ENCODE results near the gene PECR. TPM values are rescaled to one million over a fixed set of nuclear protein-coding genes. Genes with fewer than 3 reads are reported as not detected.

Gene PECR
- total RNA-seq, 1 experiment from 2014 or later = 13.9 TPM

DNA sequence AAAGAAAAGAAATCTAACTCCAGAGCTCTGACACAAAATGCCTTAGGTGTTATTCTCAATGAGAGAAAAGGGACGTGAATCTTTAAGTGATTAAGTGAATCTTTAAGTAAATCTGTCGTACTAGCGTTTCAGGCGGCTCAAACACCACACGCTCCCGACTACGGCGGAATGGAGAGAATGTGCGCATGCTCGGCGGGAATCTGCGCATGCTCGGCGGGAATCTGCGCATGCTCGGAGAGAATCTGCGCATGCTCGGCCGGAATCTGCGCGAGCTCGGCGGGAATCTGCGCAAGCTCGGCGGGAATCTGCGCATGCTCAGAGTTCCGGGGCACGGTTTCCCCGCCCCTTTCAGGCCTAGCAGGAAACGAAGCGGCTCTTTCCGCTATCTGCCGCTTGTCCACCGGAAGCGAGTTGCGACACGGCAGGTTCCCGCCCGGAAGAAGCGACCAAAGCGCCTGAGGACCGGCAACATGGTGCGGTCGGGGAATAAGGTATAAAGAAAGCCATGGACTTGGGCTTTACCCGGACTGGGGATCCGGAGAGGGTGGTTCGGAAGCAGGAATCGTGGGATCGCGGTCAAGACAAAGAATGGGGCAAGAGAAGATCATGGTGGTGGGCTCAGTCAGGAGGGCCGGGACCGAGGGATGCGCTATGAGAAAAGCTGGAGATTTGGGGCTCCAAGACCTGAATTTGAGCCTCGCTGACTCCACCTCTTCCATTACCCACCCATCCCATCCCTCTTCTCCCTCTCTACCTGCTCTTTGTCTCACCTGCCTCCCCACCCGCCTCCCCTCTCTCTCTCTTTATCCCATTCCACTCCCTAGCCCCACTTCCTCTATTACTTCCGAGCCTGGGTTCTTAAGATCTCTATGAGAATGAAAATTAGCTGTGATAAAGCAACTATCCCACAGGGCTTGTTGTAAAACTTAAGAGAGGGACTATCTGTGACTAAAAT, 27.6 kb upstream of the PECR start, which contains the start of gene XRCC5 (continued):
- TF ChIP-seq FOXP1 (CRISPR knock-in tag; IDR thresholded peaks at IDR 0.05; ENCODE audit: borderline replicate concordance) (peak; percentile 78), ETV6 (CRISPR knock-in tag; IDR thresholded peaks at IDR 0.05) (peak; percentile 99), TEAD1 (CRISPR knock-in tag; IDR thresholded peaks at IDR 0.05) (peak; percentile 87), MYBL2 (CRISPR knock-in tag; IDR thresholded peaks at IDR 0.05) (peak; percentile 80), SMAD3 (CRISPR knock-in tag; IDR thresholded peaks at IDR 0.05; ENCODE audit: borderline replicate concordance) (peak; percentile 76; the same call in 1 of the 2 replicates), JUN (CRISPR knock-in tag; IDR thresholded peaks at IDR 0.05) (no peak), KAT7 (CRISPR knock-in tag; IDR thresholded peaks at IDR 0.05; ENCODE audit: borderline replicate concordance) (no peak), TP53 (CRISPR knock-in tag; IDR thresholded peaks at IDR 0.05) (peak; percentile 53; the same call in 1 of the 2 replicates), ZNF263 (CRISPR knock-in tag; IDR thresholded peaks at IDR 0.05; ENCODE audit: low read depth) (no peak)
- TF ChIP-seq, protein P1, sequence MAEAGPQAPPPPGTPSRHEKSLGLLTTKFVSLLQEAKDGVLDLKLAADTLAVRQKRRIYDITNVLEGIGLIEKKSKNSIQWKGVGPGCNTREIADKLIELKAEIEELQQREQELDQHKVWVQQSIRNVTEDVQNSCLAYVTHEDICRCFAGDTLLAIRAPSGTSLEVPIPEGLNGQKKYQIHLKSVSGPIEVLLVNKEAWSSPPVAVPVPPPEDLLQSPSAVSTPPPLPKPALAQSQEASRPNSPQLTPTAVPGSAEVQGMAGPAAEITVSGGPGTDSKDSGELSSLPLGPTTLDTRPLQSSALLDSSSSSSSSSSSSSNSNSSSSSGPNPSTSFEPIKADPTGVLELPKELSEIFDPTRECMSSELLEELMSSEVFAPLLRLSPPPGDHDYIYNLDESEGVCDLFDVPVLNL (CRISPR knock-in tag; IDR thresholded peaks at IDR 0.05; ENCODE audit: borderline replicate concordance, low read depth) = peak; percentile 54; the same call in 1 of the 2 replicates
- TF ChIP-seq, protein P2, sequence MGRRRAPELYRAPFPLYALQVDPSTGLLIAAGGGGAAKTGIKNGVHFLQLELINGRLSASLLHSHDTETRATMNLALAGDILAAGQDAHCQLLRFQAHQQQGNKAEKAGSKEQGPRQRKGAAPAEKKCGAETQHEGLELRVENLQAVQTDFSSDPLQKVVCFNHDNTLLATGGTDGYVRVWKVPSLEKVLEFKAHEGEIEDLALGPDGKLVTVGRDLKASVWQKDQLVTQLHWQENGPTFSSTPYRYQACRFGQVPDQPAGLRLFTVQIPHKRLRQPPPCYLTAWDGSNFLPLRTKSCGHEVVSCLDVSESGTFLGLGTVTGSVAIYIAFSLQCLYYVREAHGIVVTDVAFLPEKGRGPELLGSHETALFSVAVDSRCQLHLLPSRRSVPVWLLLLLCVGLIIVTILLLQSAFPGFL (CRISPR knock-in tag; IDR thresholded peaks at IDR 0.05; ENCODE audit: borderline replicate concordance) = no peak
- TF ChIP-seq, protein P3, sequence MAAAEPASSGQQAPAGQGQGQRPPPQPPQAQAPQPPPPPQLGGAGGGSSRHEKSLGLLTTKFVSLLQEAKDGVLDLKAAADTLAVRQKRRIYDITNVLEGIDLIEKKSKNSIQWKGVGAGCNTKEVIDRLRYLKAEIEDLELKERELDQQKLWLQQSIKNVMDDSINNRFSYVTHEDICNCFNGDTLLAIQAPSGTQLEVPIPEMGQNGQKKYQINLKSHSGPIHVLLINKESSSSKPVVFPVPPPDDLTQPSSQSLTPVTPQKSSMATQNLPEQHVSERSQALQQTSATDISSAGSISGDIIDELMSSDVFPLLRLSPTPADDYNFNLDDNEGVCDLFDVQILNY (CRISPR knock-in tag; IDR thresholded peaks at IDR 0.05) = peak; percentile 95
- TF ChIP-seq, protein P4, sequence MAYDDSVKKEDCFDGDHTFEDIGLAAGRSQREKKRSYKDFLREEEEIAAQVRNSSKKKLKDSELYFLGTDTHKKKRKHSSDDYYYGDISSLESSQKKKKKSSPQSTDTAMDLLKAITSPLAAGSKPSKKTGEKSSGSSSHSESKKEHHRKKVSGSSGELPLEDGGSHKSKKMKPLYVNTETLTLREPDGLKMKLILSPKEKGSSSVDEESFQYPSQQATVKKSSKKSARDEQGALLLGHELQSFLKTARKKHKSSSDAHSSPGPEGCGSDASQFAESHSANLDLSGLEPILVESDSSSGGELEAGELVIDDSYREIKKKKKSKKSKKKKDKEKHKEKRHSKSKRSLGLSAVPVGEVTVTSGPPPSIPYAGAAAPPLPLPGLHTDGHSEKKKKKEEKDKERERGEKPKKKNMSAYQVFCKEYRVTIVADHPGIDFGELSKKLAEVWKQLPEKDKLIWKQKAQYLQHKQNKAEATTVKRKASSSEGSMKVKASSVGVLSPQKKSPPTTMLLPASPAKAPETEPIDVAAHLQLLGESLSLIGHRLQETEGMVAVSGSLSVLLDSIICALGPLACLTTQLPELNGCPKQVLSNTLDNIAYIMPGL (CRISPR knock-in tag; IDR thresholded peaks at IDR 0.05) = no peak
- TF ChIP-seq, protein P5, sequence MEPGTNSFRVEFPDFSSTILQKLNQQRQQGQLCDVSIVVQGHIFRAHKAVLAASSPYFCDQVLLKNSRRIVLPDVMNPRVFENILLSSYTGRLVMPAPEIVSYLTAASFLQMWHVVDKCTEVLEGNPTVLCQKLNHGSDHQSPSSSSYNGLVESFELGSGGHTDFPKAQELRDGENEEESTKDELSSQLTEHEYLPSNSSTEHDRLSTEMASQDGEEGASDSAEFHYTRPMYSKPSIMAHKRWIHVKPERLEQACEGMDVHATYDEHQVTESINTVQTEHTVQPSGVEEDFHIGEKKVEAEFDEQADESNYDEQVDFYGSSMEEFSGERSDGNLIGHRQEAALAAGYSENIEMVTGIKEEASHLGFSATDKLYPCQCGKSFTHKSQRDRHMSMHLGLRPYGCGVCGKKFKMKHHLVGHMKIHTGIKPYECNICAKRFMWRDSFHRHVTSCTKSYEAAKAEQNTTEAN (CRISPR knock-in tag; IDR thresholded peaks at IDR 0.05) = peak; percentile 83; the same call in 1 of the 2 replicates
- TF ChIP-seq, protein P6, sequence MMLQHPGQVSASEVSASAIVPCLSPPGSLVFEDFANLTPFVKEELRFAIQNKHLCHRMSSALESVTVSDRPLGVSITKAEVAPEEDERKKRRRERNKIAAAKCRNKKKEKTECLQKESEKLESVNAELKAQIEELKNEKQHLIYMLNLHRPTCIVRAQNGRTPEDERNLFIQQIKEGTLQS (CRISPR knock-in tag; conservative IDR thresholded peaks at IDR 0.05) = 0 out of 2 replicates have a peak, but pooled peaks have one; percentile 35
- TF ChIP-seq, protein P7, sequence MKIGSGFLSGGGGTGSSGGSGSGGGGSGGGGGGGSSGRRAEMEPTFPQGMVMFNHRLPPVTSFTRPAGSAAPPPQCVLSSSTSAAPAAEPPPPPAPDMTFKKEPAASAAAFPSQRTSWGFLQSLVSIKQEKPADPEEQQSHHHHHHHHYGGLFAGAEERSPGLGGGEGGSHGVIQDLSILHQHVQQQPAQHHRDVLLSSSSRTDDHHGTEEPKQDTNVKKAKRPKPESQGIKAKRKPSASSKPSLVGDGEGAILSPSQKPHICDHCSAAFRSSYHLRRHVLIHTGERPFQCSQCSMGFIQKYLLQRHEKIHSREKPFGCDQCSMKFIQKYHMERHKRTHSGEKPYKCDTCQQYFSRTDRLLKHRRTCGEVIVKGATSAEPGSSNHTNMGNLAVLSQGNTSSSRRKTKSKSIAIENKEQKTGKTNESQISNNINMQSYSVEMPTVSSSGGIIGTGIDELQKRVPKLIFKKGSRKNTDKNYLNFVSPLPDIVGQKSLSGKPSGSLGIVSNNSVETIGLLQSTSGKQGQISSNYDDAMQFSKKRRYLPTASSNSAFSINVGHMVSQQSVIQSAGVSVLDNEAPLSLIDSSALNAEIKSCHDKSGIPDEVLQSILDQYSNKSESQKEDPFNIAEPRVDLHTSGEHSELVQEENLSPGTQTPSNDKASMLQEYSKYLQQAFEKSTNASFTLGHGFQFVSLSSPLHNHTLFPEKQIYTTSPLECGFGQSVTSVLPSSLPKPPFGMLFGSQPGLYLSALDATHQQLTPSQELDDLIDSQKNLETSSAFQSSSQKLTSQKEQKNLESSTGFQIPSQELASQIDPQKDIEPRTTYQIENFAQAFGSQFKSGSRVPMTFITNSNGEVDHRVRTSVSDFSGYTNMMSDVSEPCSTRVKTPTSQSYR (CRISPR knock-in tag; IDR thresholded peaks at IDR 0.05) = peak; percentile 16; the same call in 1 of the 2 replicates
- TF ChIP-seq, protein P8, sequence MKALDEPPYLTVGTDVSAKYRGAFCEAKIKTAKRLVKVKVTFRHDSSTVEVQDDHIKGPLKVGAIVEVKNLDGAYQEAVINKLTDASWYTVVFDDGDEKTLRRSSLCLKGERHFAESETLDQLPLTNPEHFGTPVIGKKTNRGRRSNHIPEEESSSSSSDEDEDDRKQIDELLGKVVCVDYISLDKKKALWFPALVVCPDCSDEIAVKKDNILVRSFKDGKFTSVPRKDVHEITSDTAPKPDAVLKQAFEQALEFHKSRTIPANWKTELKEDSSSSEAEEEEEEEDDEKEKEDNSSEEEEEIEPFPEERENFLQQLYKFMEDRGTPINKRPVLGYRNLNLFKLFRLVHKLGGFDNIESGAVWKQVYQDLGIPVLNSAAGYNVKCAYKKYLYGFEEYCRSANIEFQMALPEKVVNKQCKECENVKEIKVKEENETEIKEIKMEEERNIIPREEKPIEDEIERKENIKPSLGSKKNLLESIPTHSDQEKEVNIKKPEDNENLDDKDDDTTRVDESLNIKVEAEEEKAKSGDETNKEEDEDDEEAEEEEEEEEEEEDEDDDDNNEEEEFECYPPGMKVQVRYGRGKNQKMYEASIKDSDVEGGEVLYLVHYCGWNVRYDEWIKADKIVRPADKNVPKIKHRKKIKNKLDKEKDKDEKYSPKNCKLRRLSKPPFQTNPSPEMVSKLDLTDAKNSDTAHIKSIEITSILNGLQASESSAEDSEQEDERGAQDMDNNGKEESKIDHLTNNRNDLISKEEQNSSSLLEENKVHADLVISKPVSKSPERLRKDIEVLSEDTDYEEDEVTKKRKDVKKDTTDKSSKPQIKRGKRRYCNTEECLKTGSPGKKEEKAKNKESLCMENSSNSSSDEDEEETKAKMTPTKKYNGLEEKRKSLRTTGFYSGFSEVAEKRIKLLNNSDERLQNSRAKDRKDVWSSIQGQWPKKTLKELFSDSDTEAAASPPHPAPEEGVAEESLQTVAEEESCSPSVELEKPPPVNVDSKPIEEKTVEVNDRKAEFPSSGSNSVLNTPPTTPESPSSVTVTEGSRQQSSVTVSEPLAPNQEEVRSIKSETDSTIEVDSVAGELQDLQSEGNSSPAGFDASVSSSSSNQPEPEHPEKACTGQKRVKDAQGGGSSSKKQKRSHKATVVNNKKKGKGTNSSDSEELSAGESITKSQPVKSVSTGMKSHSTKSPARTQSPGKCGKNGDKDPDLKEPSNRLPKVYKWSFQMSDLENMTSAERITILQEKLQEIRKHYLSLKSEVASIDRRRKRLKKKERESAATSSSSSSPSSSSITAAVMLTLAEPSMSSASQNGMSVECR (CRISPR knock-in tag; IDR thresholded peaks at IDR 0.05; ENCODE audit: borderline replicate concordance) = peak; percentile 83
